H1 (cell line): Measurements from ENCODE around the gene BRD3OS. TPM values are rescaled to one million over a fixed set of nuclear protein-coding genes. Genes with fewer than 3 reads are reported as not detected.

Source experiments
- CTCF ChIA-PET: fragments of 300-600 bp; sonication (Branson Sonifier 250); formaldehyde crosslinking; loops from one replicate; lab custom pipeline; 2021; ENCODE audit not compliant: partially characterized antibody; lab: Charles Lee
- POLR2A ChIA-PET: fragments of 300-600 bp; sonication (Branson Sonifier 250); formaldehyde crosslinking; loops from one replicate; lab custom pipeline; 2021; ENCODE audit warnings: inconsistent platforms; ENCODE audit not compliant: partially characterized antibody; lab: Charles Lee
- DNase-seq, 2 experiments: peaks; one replicate each; pipeline versions ENCODE4 v3.0.0 to v3.0.0-alpha.2; 2010 to 2022; ENCODE audit warnings: low spot score in 2 of 2, low read depth in 1 of 2, mixed read lengths in 1 of 2
- FAIRE-seq: peaks from 2 replicates; lab custom pipeline; 2011; peaks lifted over from hg19 to GRCh38; lab: Jason Lieb, UNC
- H2AFZ ChIP-seq: 2 replicates; pipeline ENCODE4 v1.8.1; 2012; ENCODE audit warnings: low read length, inconsistent platforms
- H2AK5ac ChIP-seq: 2 replicates; pipeline ENCODE4 v1.6.1; 2013; ENCODE audit warnings: low read depth, low read length
- H2BK120ac ChIP-seq: replicated peaks from 2 replicates; pipeline ENCODE3; 2013; ENCODE audit warnings: low read depth, low read length, inconsistent platforms
- H2BK12ac ChIP-seq: 2 replicates; pipeline ENCODE4 v1.6.1; 2013; ENCODE audit warnings: low read depth, low read length
- H2BK15ac ChIP-seq: 2 replicates; pipeline ENCODE4 v1.6.1; 2013; ENCODE audit warnings: low read length
- H2BK20ac ChIP-seq: 2 replicates; pipeline ENCODE4 v1.6.1; 2013; ENCODE audit warnings: low read length
- H2BK5ac ChIP-seq: 2 replicates; pipeline ENCODE4 v1.6.1; 2013; ENCODE audit warnings: low read depth, low read length
- H3K14ac ChIP-seq: 2 replicates; pipeline ENCODE4 v1.6.1; 2013; ENCODE audit warnings: inconsistent platforms; ENCODE audit not compliant: insufficient read length
- H3K18ac ChIP-seq: 2 replicates; pipeline ENCODE4 v1.6.1; 2013; ENCODE audit warnings: low read length; ENCODE audit errors: extremely low read depth
- H3K23ac ChIP-seq: 2 replicates; pipeline ENCODE4 v1.6.1; 2013; ENCODE audit warnings: inconsistent platforms; ENCODE audit not compliant: insufficient read length
- H3K23me2 ChIP-seq: 2 replicates; pipeline ENCODE4 v1.6.1; 2013; ENCODE audit warnings: low read depth, low read length
- H3K27ac ChIP-seq: 2 replicates; pipeline ENCODE4 v1.6.1; 2011; ENCODE audit warnings: low read depth, low read length, inconsistent platforms
- H3K27me3 ChIP-seq, 4 experiments: replicated peaks in 1 of 4; 1 replicate in 1 of 4; 2 replicates in 3 of 4; pipeline versions ENCODE4 v1.6.1 to v1.8.1; 2011 to 2013; ENCODE audit warnings: low read length in 3 of 4, mild to moderate bottlenecking in 3 of 4, inconsistent platforms in 2 of 4, mixed read lengths in 2 of 4, moderate library complexity in 1 of 4; ENCODE audit not compliant: control insufficient read depth in 3 of 4, insufficient read depth in 3 of 4; ENCODE audit errors: extremely low read depth in 1 of 4
- H3K36me3 ChIP-seq, 4 experiments: 2 replicates each; pipeline versions ENCODE4 v1.6.1 to v1.8.1; 2011 to 2013; ENCODE audit warnings: mild to moderate bottlenecking in 4 of 4, low read length in 3 of 4, moderate library complexity in 2 of 4, control low read depth in 1 of 4, inconsistent platforms in 1 of 4; ENCODE audit not compliant: insufficient read depth in 4 of 4, control insufficient read depth in 2 of 4
- H3K4ac ChIP-seq: replicated peaks from 2 replicates; pipeline ENCODE3; 2013; ENCODE audit warnings: low read length, low read depth, mixed read lengths, inconsistent platforms; ENCODE audit not compliant: insufficient read length
- H3K4me1 ChIP-seq, 4 experiments: replicated peaks in 1 of 4; 1 replicate in 1 of 4; 2 replicates in 3 of 4; pipeline versions ENCODE4 v1.6.1 to v1.8.1; 2011 to 2013; ENCODE audit warnings: low read length in 3 of 4, inconsistent platforms in 2 of 4, mixed read lengths in 1 of 4; ENCODE audit not compliant: insufficient read depth in 4 of 4, control insufficient read depth in 3 of 4
- H3K4me2 ChIP-seq, 2 experiments: 2 replicates each; pipeline versions ENCODE4 v1.6.1 to v1.8.1; 2011 to 2013; ENCODE audit warnings: low read depth in 2 of 2, low read length in 2 of 2, control low read depth in 1 of 2, inconsistent platforms in 1 of 2, mild to moderate bottlenecking in 1 of 2; ENCODE audit not compliant: insufficient read depth in 1 of 2
- H3K4me3 ChIP-seq, 4 experiments: fragments of 200-600, 300-600 bp in 1 of 4; sonication (generic), shearing (Covaris generic), sonication (Bioruptor Twin) in 1 of 4; 2 replicates each; pipeline versions ENCODE4 v1.5.1 to v1.8.1; 2011 to 2016; ENCODE audit warnings: low read length in 4 of 4, low read depth in 3 of 4, control low read depth in 2 of 4, inconsistent platforms in 2 of 4, mild to moderate bottlenecking in 2 of 4, mixed read lengths in 1 of 4, moderate library complexity in 1 of 4; ENCODE audit not compliant: insufficient read depth in 2 of 4; ENCODE audit errors: extremely low read depth in 1 of 4
- H3K56ac ChIP-seq: replicated peaks from 2 replicates; pipeline ENCODE3; 2013; ENCODE audit warnings: low read depth, mild to moderate bottlenecking, mixed read lengths, low read length, inconsistent platforms; ENCODE audit not compliant: insufficient read length
- H3K79me1 ChIP-seq: 2 replicates; pipeline ENCODE4 v1.6.1; 2013; ENCODE audit warnings: low read depth, low read length, control low read depth
- H3K79me2 ChIP-seq, 2 experiments: 2 replicates each; pipeline versions ENCODE4 v1.6.1 to v1.8.1; 2012 to 2013; ENCODE audit warnings: low read length in 2 of 2, mild to moderate bottlenecking in 2 of 2, inconsistent platforms in 1 of 2; ENCODE audit not compliant: insufficient read depth in 2 of 2, control insufficient read depth in 1 of 2
- H3K9ac ChIP-seq, 4 experiments: replicated peaks in 1 of 4; 1 replicate in 1 of 4; 2 replicates in 3 of 4; pipeline versions ENCODE4 v1.6.1 to v1.8.1; 2011 to 2013; ENCODE audit warnings: low read depth in 3 of 4, low read length in 3 of 4, control low read depth in 2 of 4, mild to moderate bottlenecking in 2 of 4, moderate library complexity in 2 of 4, inconsistent platforms in 1 of 4; ENCODE audit errors: extremely low read depth in 1 of 4
- H3K9me3 ChIP-seq, 2 experiments: 2 replicates each; pipeline versions ENCODE4 v1.6.1 to v1.8.1; 2012 to 2013; ENCODE audit warnings: mild to moderate bottlenecking in 2 of 2, moderate library complexity in 2 of 2, control low read depth in 1 of 2, inconsistent platforms in 1 of 2, low read depth in 1 of 2, low read length in 1 of 2, mixed read lengths in 1 of 2; ENCODE audit not compliant: insufficient read depth in 2 of 2
- H4K20me1 ChIP-seq, 2 experiments: replicated peaks in 1 of 2; 2 replicates each; pipeline versions ENCODE3 to v1.8.1; 2011 to 2013; ENCODE audit warnings: inconsistent platforms in 2 of 2, low read length in 2 of 2, mild to moderate bottlenecking in 1 of 2; ENCODE audit not compliant: insufficient read depth in 2 of 2, control insufficient read depth in 1 of 2
- H4K5ac ChIP-seq: 2 replicates; pipeline ENCODE4 v1.6.1; 2013; ENCODE audit warnings: low read length, low read depth, mixed read lengths, inconsistent platforms; ENCODE audit not compliant: insufficient read length
- H4K8ac ChIP-seq: 2 replicates; pipeline ENCODE4 v1.8.0; 2013; ENCODE audit warnings: mild to moderate bottlenecking, moderate library complexity, low read length, inconsistent platforms; ENCODE audit not compliant: insufficient read depth; ENCODE audit errors: extremely low read depth
- H4K91ac ChIP-seq: replicated peaks from 2 replicates; pipeline ENCODE3; 2013; ENCODE audit warnings: low read length, mixed read lengths, inconsistent platforms; ENCODE audit not compliant: insufficient read length
- CEBPB ChIP-seq: IDR thresholded peaks from 2 replicates; pipeline ENCODE4 v1.6.1; 2012; ENCODE audit warnings: low read depth, low read length
- KDM1A ChIP-seq: fragments of 200-600, 300-600 bp; sonication (generic); IDR thresholded peaks from 2 replicates; pipeline ENCODE4 v1.7.1; 2016; ENCODE audit warnings: mild to moderate bottlenecking, low read length, borderline replicate concordance
- MAFK ChIP-seq: IDR thresholded peaks from 2 replicates; pipeline ENCODE4 v1.6.1; 2012; ENCODE audit warnings: low read depth, mild to moderate bottlenecking, improper control_type of control experiment, low read length
- POU5F1 ChIP-seq: IDR thresholded peaks from 2 replicates; pipeline ENCODE4 v1.6.1; 2011; ENCODE audit warnings: low read depth, mild to moderate bottlenecking, low read length, moderate library complexity
- RAD21 ChIP-seq, 2 experiments: IDR thresholded peaks in 1 of 2; conservative IDR thresholded peaks in 1 of 2; 2 replicates each; pipeline ENCODE4 v1.6.1; 2011; ENCODE audit warnings: low read depth in 2 of 2, low read length in 2 of 2, improper control_type of control experiment in 1 of 2, inconsistent platforms in 1 of 2, mild to moderate bottlenecking in 1 of 2, moderate library complexity in 1 of 2
- RNF2 ChIP-seq: fragments of 200-900, 300-1000 bp; sonication (generic); IDR thresholded peaks from 2 replicates; pipeline ENCODE4 v1.7.1; 2016; ENCODE audit warnings: borderline replicate concordance, low read depth, mild to moderate bottlenecking, antibody characterized with exemption, low read length; ENCODE audit not compliant: poor library complexity, severe bottlenecking; ENCODE audit errors: missing control alignments
- WGBS, 2 experiments: shearing (Covaris generic) in 1 of 2; methylation state at CpG; one replicate each; pipeline versions ENCODE4 v1.1.6 to v1.1.7; 2013 to 2015; ENCODE audit warnings: low lambda C conversion rate in 2 of 2, mixed read lengths in 2 of 2, inconsistent platforms in 1 of 2, low coverage in 1 of 2, missing lambda C conversion rate in 1 of 2; ENCODE audit not compliant: insufficient replicate concordance in 2 of 2, insufficient coverage in 1 of 2, insufficient read length in 1 of 2; ENCODE audit errors: extremely low coverage in 1 of 2, missing lambda C conversion rate in 1 of 2; 5-methylcytosine and 5-hydroxymethylcytosine counted together
- polyA plus RNA-seq, 7 experiments: library from polyadenylated mRNA; depleted of rRNA in 3 of 7; stranded (reverse) in 5 of 7; unstranded in 2 of 7; fragments of >200 nt in 5 of 7; fragments of 200-250 nt in 2 of 7; gene quantifications; 1 replicate in 5 of 7; 2 replicates in 1 of 7; 4 replicates in 1 of 7; pipeline versions ENCODE4 v1.2.1 to v1.2.3, GENCODE V29; 2011 to 2013; ENCODE audit warnings: missing spikeins in 2 of 7, mixed read lengths in 2 of 7
- total RNA-seq: library from RNA; stranded (reverse); fragmentation: NEBNext Ultra II Directional; extraction: Animal tissue kit (Norgen Biotek cat#: 25700); gene quantifications from 2 replicates; pipeline ENCODE4 v1.2.1, GENCODE V29; 2021

BRD3OS gene
- total and polyA plus RNA-seq, 2 of the 8 experiments (the other 6 are each of a cell fraction or from before 2014, with no cell fraction given): 12.7 to 20.2 TPM

- WGBS, 2 experiments: 94% methylated on average over 29 of the region's 29 CpGs; no CpG with 5 or more reads in 1 of the 2 experiments
These were observed 38.5 kb downstream of the BRD3OS start for GRCh38 chr9:134063571-134064450.

More at GRCh38 chr9:134063571-134064450, 38.5 kb downstream of the BRD3OS start:
- FAIRE-seq (no peak), DNase-seq (peak in 1 of 2 experiments; percentile 39)
- peaks cover 38 to 84% of the 10 kb centered on the region in 2 experiments for H3K79me2 ChIP-seq
- no peak overlapping the region for H2BK12ac ChIP-seq
- H3K23me2 ChIP-seq: peaks cover 5% of the 10 kb centered on the region
- no peak overlapping the region for H4K8ac ChIP-seq
- CTCF ChIA-PET: interaction anchor here (0.7 to 2.1 kb wide), 4 partner anchors 9 to 321 kb away, joined by 3 to 10 read pairs (median 5); no protein-coding TSS in a partner anchor
- no peak overlapping the region for H4K91ac ChIP-seq
- no peak overlapping the region for H2BK15ac ChIP-seq
- no peak overlapping the region for H3K9ac ChIP-seq
- no peak overlapping the region for H4K5ac ChIP-seq
- H4K20me1 ChIP-seq: peaks cover 52 to 53% of the 10 kb centered on the region in 2 experiments
- no peak overlapping the region for H3K4me3 ChIP-seq
- no peak overlapping the region; the same call in 1 of the 2 replicates for H2BK5ac ChIP-seq
- TF ChIP-seq RNF2 (no peak), MAFK (no peak), CEBPB (no peak), POU5F1 (no peak), KDM1A (no peak), RAD21 (IDR thresholded peaks at IDR 0.05 in 1 of 2, conservative IDR thresholded peaks at IDR 0.05 in 1 of 2; ENCODE audit: low read depth in 2 of 2, low read length in 2 of 2) (no peak)
- POLR2A ChIA-PET: interaction anchor here (0.7 to 3.0 kb wide), 6 partner anchors 9 to 75 kb away, joined by 3 to 19 read pairs (median 4); partner anchors contain the start of genes BRD3OS and WDR5
- H3K27me3 ChIP-seq: no peaks in the 10 kb centered on the region
- no peak overlapping the region; a peak in 1 of 4 replicates for H3K4me2 ChIP-seq
- H3K79me1 ChIP-seq: peaks cover 33% of the 10 kb centered on the region
- H3K14ac ChIP-seq: no peak overlapping the region
- H3K9me3 ChIP-seq: no peaks in the 10 kb centered on the region
- peaks cover 0 to 15% (median 10%) of the 10 kb centered on the region in 4 experiments; a peak in 5 of 7 replicates for H3K4me1 ChIP-seq
- H2AK5ac ChIP-seq: no peak overlapping the region
- H3K56ac ChIP-seq: no peak overlapping the region
- H3K27ac ChIP-seq: no peak overlapping the region
- H2BK20ac ChIP-seq: no peak overlapping the region
- no peak overlapping the region for H2AFZ ChIP-seq
- no peak overlapping the region for H3K18ac ChIP-seq
- H2BK120ac ChIP-seq: no peak overlapping the region
- no peak overlapping the region for H3K4ac ChIP-seq
- H3K36me3 ChIP-seq: no peaks in the 10 kb centered on the region; a peak in 1 of 8 replicates
- no peak overlapping the region for H3K23ac ChIP-seq
